K562 (cell line): ENCODE data around the gene SLC39A11. TPM values are rescaled to one million over a fixed set of nuclear protein-coding genes. Genes with fewer than 3 reads are reported as not detected.
A peak's percentile ranks its signal among the peaks of the same experiment; 100 is the strongest.

Source experiments
- ATAC-seq: fragments of 200-7000 bp; cut with Tn5 transposase; 3 replicates; pipeline ENCODE4 v1.9.1; 2020; ENCODE audit warnings: moderate library complexity
- BruUV-seq: library from RNA; stranded (reverse); fragments of 400-500 nt; replicated peaks from 2 replicates; lab custom pipeline; 2021; lab: Mats Ljungman, UMichigan
- CTCF ChIA-PET: fragments of 300-600 bp; formaldehyde crosslinking; extraction: SDS; loops from one replicate; lab custom pipeline; 2021; ENCODE audit warnings: low intra/inter-chr PET ratio; lab: Yijun Ruan, JAX
- POLR2A ChIA-PET: fragments of 300-600, 350-650 bp; sonication (Branson Sonifier 250); formaldehyde crosslinking; extraction: SDS; loops from one replicate; lab custom pipeline; 2021; ENCODE audit warnings: antibody characterized with exemption, inconsistent platforms; lab: Yijun Ruan, JAX
- DNase-seq, 4 experiments: peaks; one replicate each; pipeline versions ENCODE4 v3.0.0 to v3.0.0-alpha.2; 2011 to 2018; ENCODE audit warnings: low spot score in 3 of 4, mixed read lengths in 3 of 4; ENCODE audit errors: extremely low read depth in 1 of 4
- FAIRE-seq: peaks from 2 replicates; lab custom pipeline; 2011; peaks lifted over from hg19 to GRCh38; lab: Jason Lieb, UNC
- H2AFZ ChIP-seq: 2 replicates; pipeline ENCODE4 v1.6.0; 2011; ENCODE audit warnings: low read depth, low read length, control low read depth, inconsistent platforms
- H3K27ac ChIP-seq: fragments of 200-600 bp; 3 replicates; pipeline ENCODE4 v1.8.0; 2011; ENCODE audit warnings: low read depth, mild to moderate bottlenecking, control low read depth, inconsistent platforms, low read length, moderate library complexity, mixed read lengths; ENCODE audit errors: extremely low read depth
- H3K27me3 ChIP-seq, 2 experiments: fragments of 300-600 bp in 1 of 2; 2 replicates in 1 of 2; 3 replicates in 1 of 2; pipeline versions ENCODE4 v1.6.0 to v1.8.0; 2011; ENCODE audit warnings: inconsistent platforms in 2 of 2, low read length in 2 of 2, mild to moderate bottlenecking in 1 of 2, mixed read lengths in 1 of 2, moderate library complexity in 1 of 2; ENCODE audit not compliant: control insufficient read depth in 2 of 2, insufficient read depth in 2 of 2
- H3K36me3 ChIP-seq: fragments of 300-600 bp; 3 replicates; pipeline ENCODE4 v1.8.0; 2011; ENCODE audit warnings: mild to moderate bottlenecking, low read length, inconsistent platforms; ENCODE audit not compliant: control insufficient read depth, insufficient read depth
- H3K4me1 ChIP-seq, 2 experiments: fragments of 200-600 bp in 1 of 2; replicated peaks in 1 of 2; 2 replicates in 1 of 2; 3 replicates in 1 of 2; pipeline versions ENCODE4 v1.5.1 to v1.8.0; 2011; ENCODE audit warnings: inconsistent platforms in 2 of 2, low read length in 2 of 2, mild to moderate bottlenecking in 1 of 2, mixed read lengths in 1 of 2, moderate library complexity in 1 of 2; ENCODE audit not compliant: control insufficient read depth in 2 of 2, insufficient read depth in 2 of 2
- H3K4me2 ChIP-seq: 2 replicates; pipeline ENCODE4 v1.6.1; 2011; ENCODE audit warnings: low read length, control low read depth, inconsistent platforms, mixed read lengths; ENCODE audit not compliant: insufficient read depth
- H3K4me3 ChIP-seq: fragments of 200-600 bp; sonication (generic), shearing (Covaris generic); 2 replicates; pipeline ENCODE4 v1.5.1; 2016; ENCODE audit warnings: control low read depth, inconsistent platforms
- H3K79me2 ChIP-seq: fragments of 200-600 bp; 3 replicates; pipeline ENCODE4 v1.8.0; 2011; ENCODE audit warnings: low read length, inconsistent platforms; ENCODE audit not compliant: control insufficient read depth, insufficient read depth
- H3K9ac ChIP-seq, 2 experiments: 2 replicates each; pipeline versions ENCODE4 v1.6.0 to v1.6.1; 2011; ENCODE audit warnings: low read depth in 2 of 2, low read length in 2 of 2, control low read depth in 1 of 2, inconsistent platforms in 1 of 2, mild to moderate bottlenecking in 1 of 2, mixed read lengths in 1 of 2; ENCODE audit not compliant: insufficient read depth in 1 of 2
- H3K9me1 ChIP-seq: one replicate; pipeline ENCODE4 v1.6.0; 2011; ENCODE audit warnings: inconsistent platforms, mild to moderate bottlenecking, low read length, moderate library complexity; ENCODE audit not compliant: control insufficient read depth, insufficient read depth
- H3K9me3 ChIP-seq: replicated peaks from 2 replicates; pipeline ENCODE4 v1.5.1; 2011; ENCODE audit warnings: low read depth, low read length, inconsistent platforms; ENCODE audit not compliant: control insufficient read depth, insufficient read depth
- H4K20me1 ChIP-seq: replicated peaks from 2 replicates; pipeline ENCODE4 v1.6.1; 2011; ENCODE audit warnings: low read length, inconsistent platforms, mixed read lengths; ENCODE audit not compliant: control insufficient read depth, insufficient read depth
- CGGBP1 ChIP-seq: fragments of 250-450 bp; sonication (Bioruptor Pico); IDR thresholded peaks from 2 replicates; pipeline ENCODE4 v1.9.0; 2021; ENCODE audit warnings: mild to moderate bottlenecking
- GABPA ChIP-seq: fragments of 200-800 bp; sonication (Bioruptor generic); conservative IDR thresholded peaks from 2 replicates; pipeline ENCODE4 v1.6.1; 2016; ENCODE audit warnings: low read depth, missing genetic modification characterization, missing compliant biosample characterization
- JUN ChIP-seq, 2 experiments: sonication (generic) in 1 of 2; formaldehyde crosslinking in 1 of 2; IDR thresholded peaks; 2 replicates each; pipeline versions ENCODE4 v1.6.1 to v1.8.0; 2012 to 2022; ENCODE audit warnings: borderline replicate concordance in 2 of 2, mild to moderate bottlenecking in 2 of 2, improper control_type of control experiment in 1 of 2, low read depth in 1 of 2, low read length in 1 of 2, missing genetic modification reagents in 1 of 2
- POLR3G ChIP-seq: IDR thresholded peaks from 2 replicates; pipeline ENCODE4 v1.6.1; 2011; ENCODE audit not compliant: insufficient read length, insufficient replicate concordance; ENCODE audit errors: extremely low read depth
- SAP30 ChIP-seq: fragments of 200-600 bp; sonication (generic); IDR thresholded peaks from 2 replicates; pipeline ENCODE4 v1.6.1; 2012; ENCODE audit warnings: borderline replicate concordance, low read depth, mild to moderate bottlenecking, moderate library complexity, low read length, control low read depth, inconsistent platforms; ENCODE audit not compliant: insufficient read depth, poor library complexity, severe bottlenecking
- SMAD4 ChIP-seq: fragments of 250-450 bp; sonication (Bioruptor Pico); conservative IDR thresholded peaks from 2 replicates; pipeline ENCODE4 v1.8.0; 2021; ENCODE audit warnings: inconsistent platforms, mild to moderate bottlenecking, moderate library complexity
- STAT6 ChIP-seq: sonication (generic); formaldehyde crosslinking; IDR thresholded peaks from 2 replicates; pipeline ENCODE4 v1.8.1; 2023; ENCODE audit warnings: mild to moderate bottlenecking, missing genetic modification reagents
- SUPT5H ChIP-seq: fragments of 450-650 bp; IDR thresholded peaks from 2 replicates; pipeline ENCODE4 v1.6.1; 2016
- TARDBP ChIP-seq: fragments of 450-650 bp; IDR thresholded peaks from 2 replicates; pipeline ENCODE4 v1.6.1; 2016
- ZNF12 ChIP-seq: sonication (generic); formaldehyde crosslinking; IDR thresholded peaks from 2 replicates; pipeline ENCODE4 v1.4.0; 2020; ENCODE audit warnings: mild to moderate bottlenecking, missing genetic modification reagents
- ZNF23 ChIP-seq: fragments of 250-450 bp; sonication (Bioruptor Pico); IDR thresholded peaks from 2 replicates; pipeline ENCODE4 v1.4.0; 2020; ENCODE audit warnings: mild to moderate bottlenecking
- WGBS: fragments of 100-300 bp; shearing (Covaris generic); methylation state at CpG from one replicate; pipeline ENCODE4 v1.1.6; 2016; ENCODE audit warnings: low coverage, mixed read lengths; ENCODE audit not compliant: insufficient coverage; ENCODE audit errors: missing lambda C conversion rate; 5-methylcytosine and 5-hydroxymethylcytosine counted together
- in situ Hi-C: fragments of 300-500 bp; cut with MboI; formaldehyde crosslinking; loops from 4 replicates; pipeline ENCODE4 v1.15.0; 2018; ENCODE audit warnings: inconsistent platforms, mixed read lengths
- intact Hi-C: fragments of 100-400 bp; cut with micrococcal nuclease; formaldehyde crosslinking; loops from 2 replicates; pipeline ENCODE4 v1.14.2; 2022
- polyA plus RNA-seq, 8 experiments: library from polyadenylated mRNA; depleted of rRNA in 4 of 8; stranded (reverse) in 5 of 8; unstranded in 3 of 8; fragments of >200 nt; fragmentation: Nextera tagmentation in 2 of 8; fragmentation: Illumina TruSeq in 1 of 8; extraction: Ambion mirVana in 2 of 8; extraction: Trizol in 1 of 8; gene quantifications; 2 replicates each; pipeline versions ENCODE4 v1.2.1 to v1.2.3, GENCODE V29; 2011 to 2014; ENCODE audit warnings: inconsistent platforms in 1 of 8, missing spikeins in 1 of 8
- total RNA-seq, 7 experiments: library from RNA; depleted of rRNA in 6 of 7; stranded (reverse); fragments of >200 nt in 6 of 7; fragmentation: Illumina TruSeq in 2 of 7; extraction: Trizol in 2 of 7; gene quantifications; 2 replicates each; pipeline versions ENCODE4 v1.2.1 to v1.2.3, GENCODE V29; 2011 to 2021; ENCODE audit warnings: low replicate concordance in 1 of 7
- TF ChIP-seq, protein P1 (sequence below): fragments of 450-650 bp; formaldehyde crosslinking; conservative IDR thresholded peaks from 2 replicates; pipeline ENCODE4 v1.4.0; 2022; ENCODE audit warnings: mild to moderate bottlenecking, missing genetic modification characterization

SLC39A11 gene
- total and polyA plus RNA-seq, 9 of the 15 experiments (the other 6 are each of a cell fraction or from before 2014, with no cell fraction given) = 10.5 to 26.4 (median 13.4) TPM

DNA sequence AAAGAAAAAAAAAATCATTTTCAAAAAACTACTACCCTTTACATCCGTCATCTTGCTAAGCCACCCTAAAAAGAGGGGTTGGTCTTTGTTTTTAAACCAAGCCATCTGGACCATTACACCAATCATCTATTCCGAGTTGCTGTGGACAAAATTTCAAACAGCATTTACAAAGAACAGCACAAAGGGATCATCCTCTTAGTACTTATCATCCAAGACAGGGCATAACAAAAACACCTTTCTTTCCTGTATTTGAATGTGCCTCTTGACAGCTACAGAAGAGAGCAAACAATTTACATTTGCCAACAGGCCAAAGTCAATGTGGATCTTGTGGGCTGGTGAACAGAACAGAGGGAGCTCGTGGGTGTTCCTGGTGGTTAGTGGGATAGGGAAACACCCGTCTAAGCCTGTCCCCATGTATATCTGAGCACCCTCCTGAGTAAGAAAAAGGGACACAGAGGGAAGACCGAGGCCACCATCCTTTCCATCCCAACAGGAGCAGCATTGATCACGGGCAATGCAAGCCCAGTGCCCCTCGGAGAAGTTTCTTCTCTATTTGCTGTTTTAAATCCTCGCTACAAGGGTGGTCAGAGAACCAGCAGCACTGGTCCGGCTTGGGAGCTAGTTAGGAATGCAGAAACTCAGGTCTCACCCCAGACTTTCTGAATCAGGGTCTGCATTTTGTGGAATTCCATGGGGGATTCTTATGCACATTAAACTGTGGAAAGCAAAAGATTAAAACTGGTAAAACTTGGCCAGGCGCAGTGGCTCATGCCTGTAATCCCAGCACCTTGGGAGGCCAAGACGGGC, 1.9 kb downstream of the SLC39A11 start:
- no peak overlapping the region for H3K27ac ChIP-seq
- H3K9ac ChIP-seq = no peak overlapping the region; a peak in 1 of 4 replicates
- peaks cover 13% of the 10 kb centered on the region; the same call in 1 of the 3 replicates for H3K36me3 ChIP-seq
- ATAC-seq (no peak), DNase-seq (no peak), FAIRE-seq (peak; percentile 46)
- no peak overlapping the region for H2AFZ ChIP-seq
- H3K4me3 ChIP-seq = no peak overlapping the region
- H3K4me2 ChIP-seq = no peak overlapping the region
- BruUV-seq = no TSS peak
- no peaks in the 10 kb centered on the region for H4K20me1 ChIP-seq
- WGBS = 80% methylated on average over 11 of the region's 11 CpGs
- peaks cover 6 to 12% of the 10 kb centered on the region in 2 experiments; a peak in 3 of 5 replicates for H3K4me1 ChIP-seq
- peaks cover 4 to 5% of the 10 kb centered on the region in 2 experiments; a peak in 2 of 5 replicates for H3K27me3 ChIP-seq
- POLR2A ChIA-PET = interaction anchor here (0.5 to 1.2 kb wide), 2 partner anchors 20 to 75 kb away, joined by 3 to 7 read pairs; no protein-coding TSS in a partner anchor
- no peaks in the 10 kb centered on the region for H3K9me1 ChIP-seq
- H3K79me2 ChIP-seq = peaks cover 10% of the 10 kb centered on the region; the same call in 2 of the 3 replicates
- CTCF ChIA-PET = no interaction called here
- intact Hi-C loops = loop anchor here (10.0 kb wide), 1 partner anchor 106 kb away; no protein-coding TSS in a partner anchor
- in situ Hi-C loops = no loop called here
- no peaks in the 10 kb centered on the region for H3K9me3 ChIP-seq
- TF ChIP-seq POLR3G (no peak), SUPT5H (no peak), ZNF12 (CRISPR knock-in tag) (no peak), CGGBP1 (CRISPR knock-in tag) (no peak), ZNF23 (CRISPR knock-in tag) (no peak), SMAD4 (CRISPR knock-in tag) (no peak), GABPA (tag) (no peak), TARDBP (no peak), SAP30 (no peak), JUN (IDR thresholded peaks at IDR 0.05; ENCODE audit: borderline replicate concordance, low read depth, low read length) (no peak), JUN (CRISPR knock-in tag; IDR thresholded peaks at IDR 0.05; ENCODE audit: borderline replicate concordance) (no peak), STAT6 (CRISPR knock-in tag) (no peak)
- TF ChIP-seq, protein P1, sequence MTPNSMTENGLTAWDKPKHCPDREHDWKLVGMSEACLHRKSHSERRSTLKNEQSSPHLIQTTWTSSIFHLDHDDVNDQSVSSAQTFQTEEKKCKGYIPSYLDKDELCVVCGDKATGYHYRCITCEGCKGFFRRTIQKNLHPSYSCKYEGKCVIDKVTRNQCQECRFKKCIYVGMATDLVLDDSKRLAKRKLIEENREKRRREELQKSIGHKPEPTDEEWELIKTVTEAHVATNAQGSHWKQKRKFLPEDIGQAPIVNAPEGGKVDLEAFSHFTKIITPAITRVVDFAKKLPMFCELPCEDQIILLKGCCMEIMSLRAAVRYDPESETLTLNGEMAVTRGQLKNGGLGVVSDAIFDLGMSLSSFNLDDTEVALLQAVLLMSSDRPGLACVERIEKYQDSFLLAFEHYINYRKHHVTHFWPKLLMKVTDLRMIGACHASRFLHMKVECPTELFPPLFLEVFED = no peak
